OCI-LY1 (cell line): ENCODE data around the gene PRPF31.
A peak's percentile ranks its signal among the peaks of the same experiment; 100 is the strongest.

Experiments
- EZH2 ChIP-seq: fragments of 200-600 bp; sonication (generic), shearing (Covaris generic); IDR thresholded peaks from 2 replicates; pipeline ENCODE4 v1.8.0; 2017; ENCODE audit warnings: borderline replicate concordance, mixed run types, mild to moderate bottlenecking, antibody characterized with exemption, low read length, moderate library complexity, mixed read lengths
- TF ChIP-seq, protein P1 (sequence below): fragments of 200-600 bp; sonication (generic), shearing (Covaris generic); IDR thresholded peaks from 2 replicates; pipeline ENCODE4 v1.5.1; 2017; ENCODE audit warnings: mild to moderate bottlenecking, antibody characterized with exemption, low read length, moderate library complexity, mixed read lengths

- TF ChIP-seq, protein P1, sequence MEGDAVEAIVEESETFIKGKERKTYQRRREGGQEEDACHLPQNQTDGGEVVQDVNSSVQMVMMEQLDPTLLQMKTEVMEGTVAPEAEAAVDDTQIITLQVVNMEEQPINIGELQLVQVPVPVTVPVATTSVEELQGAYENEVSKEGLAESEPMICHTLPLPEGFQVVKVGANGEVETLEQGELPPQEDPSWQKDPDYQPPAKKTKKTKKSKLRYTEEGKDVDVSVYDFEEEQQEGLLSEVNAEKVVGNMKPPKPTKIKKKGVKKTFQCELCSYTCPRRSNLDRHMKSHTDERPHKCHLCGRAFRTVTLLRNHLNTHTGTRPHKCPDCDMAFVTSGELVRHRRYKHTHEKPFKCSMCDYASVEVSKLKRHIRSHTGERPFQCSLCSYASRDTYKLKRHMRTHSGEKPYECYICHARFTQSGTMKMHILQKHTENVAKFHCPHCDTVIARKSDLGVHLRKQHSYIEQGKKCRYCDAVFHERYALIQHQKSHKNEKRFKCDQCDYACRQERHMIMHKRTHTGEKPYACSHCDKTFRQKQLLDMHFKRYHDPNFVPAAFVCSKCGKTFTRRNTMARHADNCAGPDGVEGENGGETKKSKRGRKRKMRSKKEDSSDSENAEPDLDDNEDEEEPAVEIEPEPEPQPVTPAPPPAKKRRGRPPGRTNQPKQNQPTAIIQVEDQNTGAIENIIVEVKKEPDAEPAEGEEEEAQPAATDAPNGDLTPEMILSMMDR = peak; percentile 65
- no peak for TF ChIP-seq EZH2
Measured at GRCh38 chr19:54168174-54168917, 52.8 kb downstream of the PRPF31 start.
